Testis (tissue), 2 donors: ENCODE results near the gene ZNF423.

Source experiments
- CTCF ChIP-seq, 3 experiments: fragments of 450-650 bp in 2 of 3; fragments of 200-600 bp in 1 of 3; sonication (generic) in 1 of 3; IDR thresholded peaks; one replicate each; pipeline ENCODE4 v1.5.1; 2016 to 2019; ENCODE audit warnings: antibody characterized with exemption in 3 of 3, mild to moderate bottlenecking in 2 of 3, moderate library complexity in 1 of 3
- POLR2A ChIP-seq: fragments of 450-650 bp; IDR thresholded peaks from one replicate; pipeline ENCODE4 v1.6.1; 2017; ENCODE audit warnings: antibody characterized with exemption, mild to moderate bottlenecking, moderate library complexity

- TF ChIP-seq CTCF (IDR thresholded peaks at IDR 0.05) (no peak), POLR2A (no peak)
Observed at GRCh38 chr16:49834531-49835151, 21.3 kb downstream of the ZNF423 start.
